PC-3 (cell line): ENCODE data around the gene RUFY3.

Source experiments
- CTCF ChIP-seq: fragments of 300-600 bp; sonication (generic); conservative IDR thresholded peaks from 2 replicates; pipeline ENCODE4 v1.5.1; 2017; ENCODE audit warnings: antibody characterized with exemption, low read depth, mild to moderate bottlenecking, low read length
- EZH2 ChIP-seq: fragments of 300-600 bp; sonication (generic); IDR thresholded peaks from one replicate; pipeline ENCODE4 v1.6.1; 2017; ENCODE audit warnings: antibody characterized with exemption, mild to moderate bottlenecking, low read length; ENCODE audit not compliant: unreplicated experiment

- no peak for TF ChIP-seq EZH2
- TF ChIP-seq CTCF = no peak
These were observed 38.9 kb downstream of the RUFY3 start for GRCh38 chr4:70760662-70761061.
